Fibroblast of lung (primary cell): ENCODE measurements around the gene CTR9.

ENCODE experiments used
- CTCF ChIP-seq, 2 donors: IDR thresholded peaks in 1 of 2; conservative IDR thresholded peaks in 1 of 2; 1 replicate in 1 of 2; 2 replicates in 1 of 2; pipeline ENCODE4 v1.5.1; 2011 to 2012; ENCODE audit warnings: low read length in 2 of 2, control low read depth in 1 of 2, inconsistent platforms in 1 of 2, low read depth in 1 of 2, mild to moderate bottlenecking in 1 of 2
- EZH2 ChIP-seq: IDR thresholded peaks from 2 replicates; pipeline ENCODE4 v1.5.1; 2012; ENCODE audit warnings: low read length, control low read depth, mild to moderate bottlenecking; ENCODE audit errors: missing control alignments

GRCh38 chr11:10764412-10764811 is 13.4 kb downstream of the CTR9 start:
- TF ChIP-seq CTCF (conservative IDR thresholded peaks at IDR 0.05 in 1 of 2, IDR thresholded peaks at IDR 0.05 in 1 of 2; ENCODE audit: low read depth in 1 of 2, low read length in 2 of 2) (no peak), EZH2 (no peak)
